K562 (cell line): ENCODE measurements around the gene POU2F1. TPM values are rescaled to one million over a fixed set of nuclear protein-coding genes. Genes with fewer than 3 reads are reported as not detected.

ENCODE experiments used
- ATF7 ChIP-seq: fragments of 450-650 bp; IDR thresholded peaks from 2 replicates; pipeline ENCODE4 v1.7.1; 2014; ENCODE audit warnings: mild to moderate bottlenecking, moderate library complexity
- CAMTA2 ChIP-seq: fragments of 250-450 bp; sonication (Bioruptor Pico); conservative IDR thresholded peaks from 2 replicates; pipeline ENCODE4 v1.5.1; 2022
- CREM ChIP-seq: IDR thresholded peaks from 2 replicates; pipeline ENCODE4 v1.6.1; 2014; ENCODE audit warnings: antibody characterized with exemption, low read depth
- CTBP1 ChIP-seq: fragments of 450-650 bp; IDR thresholded peaks from 2 replicates; pipeline ENCODE4 v1.6.1; 2016; ENCODE audit warnings: borderline replicate concordance
- ESRRA ChIP-seq: fragments of 450-650 bp; IDR thresholded peaks from 2 replicates; pipeline ENCODE4 v1.6.1; 2014; ENCODE audit warnings: low read depth, mild to moderate bottlenecking, moderate library complexity, borderline replicate concordance
- FOXM1 ChIP-seq, 2 experiments: fragments of 450-650 bp in 1 of 2; sonication (generic) in 1 of 2; formaldehyde crosslinking in 1 of 2; IDR thresholded peaks; 2 replicates each; pipeline versions ENCODE4 v1.6.1 to v1.9.0; 2017 to 2022; ENCODE audit warnings: low read depth in 2 of 2, mild to moderate bottlenecking in 2 of 2, missing genetic modification reagents in 1 of 2, moderate library complexity in 1 of 2
- FOXP4 ChIP-seq: sonication (generic); formaldehyde crosslinking; IDR thresholded peaks from 2 replicates; pipeline ENCODE4 v1.8.0; 2022; ENCODE audit warnings: mild to moderate bottlenecking, missing genetic modification reagents, borderline replicate concordance
- GATAD2B ChIP-seq: fragments of 450-650 bp; IDR thresholded peaks from 2 replicates; pipeline ENCODE4 v1.6.1; 2017; ENCODE audit warnings: mild to moderate bottlenecking, borderline replicate concordance
- KDM2B ChIP-seq: fragments of 250-450 bp; sonication (Bioruptor Pico); IDR thresholded peaks from 2 replicates; pipeline ENCODE4 v1.8.0; 2021; ENCODE audit warnings: mild to moderate bottlenecking, moderate library complexity
- KLF16 ChIP-seq: IDR thresholded peaks from 2 replicates; pipeline ENCODE4 v1.6.1; 2016; ENCODE audit warnings: antibody characterized with exemption
- L3MBTL2 ChIP-seq: fragments of 450-650 bp; IDR thresholded peaks from 2 replicates; pipeline ENCODE4 v1.6.1; 2016; ENCODE audit warnings: mild to moderate bottlenecking, moderate library complexity
- MAZ ChIP-seq, 2 experiments: fragments of 450-650 bp in 1 of 2; sonication (generic) in 1 of 2; formaldehyde crosslinking; IDR thresholded peaks in 1 of 2; conservative IDR thresholded peaks in 1 of 2; 2 replicates each; pipeline versions ENCODE4 v1.4.0 to v1.5.0; 2020; ENCODE audit warnings: mild to moderate bottlenecking in 1 of 2, missing genetic modification reagents in 1 of 2
- NFATC3 ChIP-seq: fragments of 450-650 bp; IDR thresholded peaks from 2 replicates; pipeline ENCODE4 v1.6.1; 2017; ENCODE audit warnings: mild to moderate bottlenecking
- NR1H2 ChIP-seq: sonication (generic); formaldehyde crosslinking; IDR thresholded peaks from 2 replicates; pipeline ENCODE4 v1.4.0; 2020; ENCODE audit warnings: mild to moderate bottlenecking, missing genetic modification reagents
- RNF2 ChIP-seq: sonication (generic); IDR thresholded peaks from 2 replicates; pipeline ENCODE4 v1.6.1; 2016
- RUNX1 ChIP-seq: sonication (generic); IDR thresholded peaks from 2 replicates; pipeline ENCODE4 v1.6.1; 2016; ENCODE audit warnings: antibody characterized with exemption, low read depth
- SMC3 ChIP-seq: conservative IDR thresholded peaks from 2 replicates; pipeline ENCODE4 v1.6.1; 2011; ENCODE audit warnings: low read depth, low read length, improper control_type of control experiment; ENCODE audit not compliant: insufficient read depth
- SNIP1 ChIP-seq: fragments of 450-650 bp; IDR thresholded peaks from 2 replicates; pipeline ENCODE4 v1.7.1; 2017; ENCODE audit warnings: low read depth, mild to moderate bottlenecking
- SP1 ChIP-seq: sonication (generic); formaldehyde crosslinking; IDR thresholded peaks from 2 replicates; pipeline ENCODE4 v1.8.1; 2022; ENCODE audit warnings: mild to moderate bottlenecking, missing genetic modification reagents
- SRSF7 ChIP-seq: fragments of 200-400 bp; formaldehyde crosslinking; optimal IDR thresholded peaks from 2 replicates; pipeline ENCODE3; 2017; ENCODE audit warnings: mild to moderate bottlenecking, low read depth, low read length
- VEZF1 ChIP-seq: fragments of 200-800 bp; sonication (Bioruptor generic); IDR thresholded peaks from 2 replicates; pipeline ENCODE4 v1.6.1; 2017; ENCODE audit warnings: missing genetic modification characterization, missing compliant biosample characterization
- ZC3H4 ChIP-seq: sonication (generic); formaldehyde crosslinking; IDR thresholded peaks from 2 replicates; pipeline ENCODE4 v1.9.0; 2021; ENCODE audit warnings: missing genetic modification reagents, borderline replicate concordance
- ZNF140 ChIP-seq: fragments of 250-450 bp; sonication (Bioruptor Pico); IDR thresholded peaks from 2 replicates; pipeline ENCODE4 v1.8.0; 2021; ENCODE audit warnings: moderate library complexity, mild to moderate bottlenecking, inconsistent platforms
- ZNF316 ChIP-seq: fragments of 450-650 bp; IDR thresholded peaks from 2 replicates; pipeline ENCODE4 v1.6.1; 2016
- ZNF77 ChIP-seq: fragments of 250-450 bp; sonication (Bioruptor Pico); IDR thresholded peaks from 2 replicates; pipeline ENCODE4 v1.5.0; 2020
- polyA plus RNA-seq, 8 experiments: library from polyadenylated mRNA; depleted of rRNA in 4 of 8; stranded (reverse) in 5 of 8; unstranded in 3 of 8; fragments of >200 nt; fragmentation: Nextera tagmentation in 2 of 8; fragmentation: Illumina TruSeq in 1 of 8; extraction: Ambion mirVana in 2 of 8; extraction: Trizol in 1 of 8; gene quantifications; 2 replicates each; pipeline versions ENCODE4 v1.2.1 to v1.2.3, GENCODE V29; 2011 to 2014; ENCODE audit warnings: inconsistent platforms in 1 of 8, missing spikeins in 1 of 8
- total RNA-seq, 7 experiments: library from RNA; depleted of rRNA in 6 of 7; stranded (reverse); fragments of >200 nt in 6 of 7; fragmentation: Illumina TruSeq in 2 of 7; extraction: Trizol in 2 of 7; gene quantifications; 2 replicates each; pipeline versions ENCODE4 v1.2.1 to v1.2.3, GENCODE V29; 2011 to 2021; ENCODE audit warnings: low replicate concordance in 1 of 7
- TF ChIP-seq, protein P1 (sequence below): sonication (generic); formaldehyde crosslinking; IDR thresholded peaks from 2 replicates; pipeline ENCODE4 v1.8.0; 2022; ENCODE audit warnings: mild to moderate bottlenecking, missing genetic modification reagents

The POU2F1 gene
- total and polyA plus RNA-seq, 9 of the 15 experiments (the other 6 are each of a cell fraction or from before 2014, with no cell fraction given), result 2.6 to 22.3 (median 8.8) TPM

- TF ChIP-seq VEZF1 (CRISPR knock-in tag) (peak; percentile 76; the same call in 1 of the 2 replicates), L3MBTL2 (peak; percentile 51; the same call in 1 of the 2 replicates), SP1 (0 out of 2 replicates have a peak, but pooled peaks have one; percentile 18), SRSF7 (no peak), CREM (peak; percentile 51; the same call in 1 of the 2 replicates), MAZ (CRISPR knock-in tag; conservative IDR thresholded peaks at IDR 0.05 in 1 of 2, IDR thresholded peaks at IDR 0.05 in 1 of 2) (peak; percentile 80 to 89), CAMTA2 (CRISPR knock-in tag) (no peak), ESRRA (peak; percentile 39; the same call in 1 of the 2 replicates), ZNF77 (CRISPR knock-in tag) (no peak), ZNF316 (no peak), SMC3 (no peak), ATF7 (0 out of 2 replicates have a peak, but pooled peaks have one; percentile 7), SNIP1 (no peak), KDM2B (CRISPR knock-in tag) (peak; percentile 32; the same call in 1 of the 2 replicates), ZC3H4 (CRISPR knock-in tag) (no peak), FOXP4 (CRISPR knock-in tag) (no peak; the same call in 1 of the 2 replicates), RUNX1 (no peak), CTBP1 (peak; percentile 60; the same call in 1 of the 2 replicates), GATAD2B (no peak), ZNF140 (no peak), RNF2 (peak; percentile 66; the same call in 1 of the 2 replicates), KLF16 (no peak), FOXM1 (IDR thresholded peaks at IDR 0.05; ENCODE audit: low read depth) (no peak), FOXM1 (CRISPR knock-in tag; IDR thresholded peaks at IDR 0.05; ENCODE audit: low read depth) (no peak), NR1H2 (CRISPR knock-in tag) (0 out of 2 replicates have a peak, but pooled peaks have one; percentile 51), NFATC3 (no peak)
- TF ChIP-seq, protein P1, sequence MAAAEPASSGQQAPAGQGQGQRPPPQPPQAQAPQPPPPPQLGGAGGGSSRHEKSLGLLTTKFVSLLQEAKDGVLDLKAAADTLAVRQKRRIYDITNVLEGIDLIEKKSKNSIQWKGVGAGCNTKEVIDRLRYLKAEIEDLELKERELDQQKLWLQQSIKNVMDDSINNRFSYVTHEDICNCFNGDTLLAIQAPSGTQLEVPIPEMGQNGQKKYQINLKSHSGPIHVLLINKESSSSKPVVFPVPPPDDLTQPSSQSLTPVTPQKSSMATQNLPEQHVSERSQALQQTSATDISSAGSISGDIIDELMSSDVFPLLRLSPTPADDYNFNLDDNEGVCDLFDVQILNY (CRISPR knock-in tag), result peak; percentile 73; the same call in 1 of the 2 replicates
These were observed 234.5 kb downstream of the POU2F1 start (continued) for GRCh38 chr1:167454894-167455785.
